ENCODE measurements around the gene HIVEP3. TPM values are rescaled to one million over a fixed set of nuclear protein-coding genes. Genes with fewer than 3 reads are reported as not detected.

Gene HIVEP3
- total RNA-seq, 4 donors from 2014 or later: 4.6 to 8.3 (median 6.5) TPM

GRCh38 chr1:41905093-41905675 is 13.5 kb downstream of the HIVEP3 start:
- Histone ChIP-seq H3K9me3 (no peaks in the 10 kb centered on the region), H3K27ac (no peak overlapping the region), H3K4me3 (no peak overlapping the region), H3K4me1 (peaks cover 0 to 6% (median 0%) of the 10 kb centered on the region in 4 donors), H3K27me3 (no peaks in the 10 kb centered on the region), H3K36me3 (no peaks in the 10 kb centered on the region)
- TF ChIP-seq CTCF (IDR thresholded peaks at IDR 0.05) (no peak), POLR2A (IDR thresholded peaks at IDR 0.05) (no peak)
- DNase-seq: no peak

- H3K27me3 ChIP-seq: no peaks in the 10 kb centered on the region
- peak overlapping the region in 1 of 4 donors; percentile 3 for H3K27ac ChIP-seq
- H3K9me3 ChIP-seq: no peaks in the 10 kb centered on the region
- peaks cover 0 to 6% (median 0%) of the 10 kb centered on the region in 4 donors for H3K4me1 ChIP-seq
- H3K36me3 ChIP-seq: no peaks in the 10 kb centered on the region
- no peak for DNase-seq
- H3K4me3 ChIP-seq: no peak overlapping the region
- TF ChIP-seq POLR2A (IDR thresholded peaks at IDR 0.05) (no peak), CTCF (IDR thresholded peaks at IDR 0.05) (no peak)
Observed at GRCh38 chr1:41902664-41903063, 16.1 kb downstream of the HIVEP3 start.

- peak overlapping the region in 1 of 4 donors; percentile 3 for H3K27ac ChIP-seq
- H3K27me3 ChIP-seq: no peaks in the 10 kb centered on the region
- no peak for DNase-seq
- peaks cover 0 to 6% (median 0%) of the 10 kb centered on the region in 4 donors for H3K4me1 ChIP-seq
- no peaks in the 10 kb centered on the region for H3K9me3 ChIP-seq
- TF ChIP-seq POLR2A (IDR thresholded peaks at IDR 0.05) (no peak), CTCF (IDR thresholded peaks at IDR 0.05) (no peak)
- no peak overlapping the region for H3K4me3 ChIP-seq
- no peaks in the 10 kb centered on the region for H3K36me3 ChIP-seq
Observed at GRCh38 chr1:41902159-41902577, 16.6 kb downstream of the HIVEP3 start.

- H3K36me3 ChIP-seq: no peaks in the 10 kb centered on the region
- peaks cover 0 to 6% (median 0%) of the 10 kb centered on the region in 4 donors for H3K4me1 ChIP-seq
- H3K4me3 ChIP-seq: no peak overlapping the region
- no peaks in the 10 kb centered on the region for H3K9me3 ChIP-seq
- no peak for DNase-seq
- TF ChIP-seq POLR2A (IDR thresholded peaks at IDR 0.05) (no peak), CTCF (IDR thresholded peaks at IDR 0.05) (no peak)
- H3K27me3 ChIP-seq: no peaks in the 10 kb centered on the region
- no peak overlapping the region for H3K27ac ChIP-seq
Observed at GRCh38 chr1:41901551-41901950, 17.2 kb downstream of the HIVEP3 start.

- Histone ChIP-seq H3K36me3 (no peaks in the 10 kb centered on the region), H3K9me3 (no peaks in the 10 kb centered on the region), H3K27ac (no peak overlapping the region), H3K27me3 (no peaks in the 10 kb centered on the region), H3K4me3 (no peak overlapping the region), H3K4me1 (peaks cover 0 to 6% (median 0%) of the 10 kb centered on the region in 4 donors)
- DNase-seq: no peak
- TF ChIP-seq POLR2A (IDR thresholded peaks at IDR 0.05) (no peak), CTCF (IDR thresholded peaks at IDR 0.05) (no peak)
Observed at GRCh38 chr1:41900603-41901444, 17.9 kb downstream of the HIVEP3 start.
